ENCODE data around the gene RAB11FIP4.

RAB11FIP4 gene

DNA sequence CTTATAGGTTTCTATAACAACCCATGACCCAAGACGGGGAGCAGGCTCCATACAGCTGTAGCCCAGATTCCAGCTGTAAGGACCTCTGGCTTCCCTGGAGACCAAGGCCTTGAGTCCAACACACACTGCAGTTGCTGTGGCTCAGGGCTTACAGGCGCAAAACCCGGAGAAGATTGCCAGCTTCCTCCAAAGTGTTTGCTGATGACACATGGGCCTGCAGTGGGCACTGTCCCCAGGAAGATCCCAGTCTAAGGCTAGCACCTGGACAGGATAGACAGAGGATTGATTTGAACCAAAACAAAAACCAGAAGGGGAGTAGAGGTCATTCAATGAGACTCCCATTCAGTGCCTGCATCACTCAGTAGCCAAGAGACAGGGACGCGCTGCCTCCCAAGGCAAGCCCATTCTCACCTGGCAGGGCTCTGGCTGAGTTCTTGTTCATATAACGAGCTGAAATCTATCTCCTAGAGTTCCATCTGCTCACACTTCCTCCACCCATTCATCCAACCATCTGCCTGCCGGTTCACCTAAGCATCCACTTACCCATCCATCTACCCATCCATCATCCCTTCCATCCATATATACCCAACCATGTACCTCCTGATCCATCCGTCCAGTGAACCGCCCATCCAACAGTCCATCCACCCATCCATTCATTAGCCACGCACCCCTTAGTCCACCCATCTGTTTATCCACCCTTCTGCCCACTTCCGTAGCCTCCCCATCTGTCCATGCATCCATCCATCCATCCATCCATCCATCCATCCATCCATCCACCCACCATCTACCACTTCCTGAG is 10.2 kb downstream of the RAB11FIP4 start:
- Histone ChIP-seq H3K27me3 (ENCODE audit: insufficient read depth, low read depth, severe bottlenecking) (no peaks in the 10 kb centered on the region), H3K27ac (no peak overlapping the region), H3K4me3 (ENCODE audit: low read depth, low read length) (no peak overlapping the region), H3K36me3 (no peaks in the 10 kb centered on the region), H3K9me3 (ENCODE audit: severe bottlenecking) (no peaks in the 10 kb centered on the region)
- TF ChIP-seq, protein P1, sequence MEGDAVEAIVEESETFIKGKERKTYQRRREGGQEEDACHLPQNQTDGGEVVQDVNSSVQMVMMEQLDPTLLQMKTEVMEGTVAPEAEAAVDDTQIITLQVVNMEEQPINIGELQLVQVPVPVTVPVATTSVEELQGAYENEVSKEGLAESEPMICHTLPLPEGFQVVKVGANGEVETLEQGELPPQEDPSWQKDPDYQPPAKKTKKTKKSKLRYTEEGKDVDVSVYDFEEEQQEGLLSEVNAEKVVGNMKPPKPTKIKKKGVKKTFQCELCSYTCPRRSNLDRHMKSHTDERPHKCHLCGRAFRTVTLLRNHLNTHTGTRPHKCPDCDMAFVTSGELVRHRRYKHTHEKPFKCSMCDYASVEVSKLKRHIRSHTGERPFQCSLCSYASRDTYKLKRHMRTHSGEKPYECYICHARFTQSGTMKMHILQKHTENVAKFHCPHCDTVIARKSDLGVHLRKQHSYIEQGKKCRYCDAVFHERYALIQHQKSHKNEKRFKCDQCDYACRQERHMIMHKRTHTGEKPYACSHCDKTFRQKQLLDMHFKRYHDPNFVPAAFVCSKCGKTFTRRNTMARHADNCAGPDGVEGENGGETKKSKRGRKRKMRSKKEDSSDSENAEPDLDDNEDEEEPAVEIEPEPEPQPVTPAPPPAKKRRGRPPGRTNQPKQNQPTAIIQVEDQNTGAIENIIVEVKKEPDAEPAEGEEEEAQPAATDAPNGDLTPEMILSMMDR (IDR thresholded peaks at IDR 0.05; ENCODE audit: low read depth, low read length): no peak
- DNase-seq: no peak

DNA sequence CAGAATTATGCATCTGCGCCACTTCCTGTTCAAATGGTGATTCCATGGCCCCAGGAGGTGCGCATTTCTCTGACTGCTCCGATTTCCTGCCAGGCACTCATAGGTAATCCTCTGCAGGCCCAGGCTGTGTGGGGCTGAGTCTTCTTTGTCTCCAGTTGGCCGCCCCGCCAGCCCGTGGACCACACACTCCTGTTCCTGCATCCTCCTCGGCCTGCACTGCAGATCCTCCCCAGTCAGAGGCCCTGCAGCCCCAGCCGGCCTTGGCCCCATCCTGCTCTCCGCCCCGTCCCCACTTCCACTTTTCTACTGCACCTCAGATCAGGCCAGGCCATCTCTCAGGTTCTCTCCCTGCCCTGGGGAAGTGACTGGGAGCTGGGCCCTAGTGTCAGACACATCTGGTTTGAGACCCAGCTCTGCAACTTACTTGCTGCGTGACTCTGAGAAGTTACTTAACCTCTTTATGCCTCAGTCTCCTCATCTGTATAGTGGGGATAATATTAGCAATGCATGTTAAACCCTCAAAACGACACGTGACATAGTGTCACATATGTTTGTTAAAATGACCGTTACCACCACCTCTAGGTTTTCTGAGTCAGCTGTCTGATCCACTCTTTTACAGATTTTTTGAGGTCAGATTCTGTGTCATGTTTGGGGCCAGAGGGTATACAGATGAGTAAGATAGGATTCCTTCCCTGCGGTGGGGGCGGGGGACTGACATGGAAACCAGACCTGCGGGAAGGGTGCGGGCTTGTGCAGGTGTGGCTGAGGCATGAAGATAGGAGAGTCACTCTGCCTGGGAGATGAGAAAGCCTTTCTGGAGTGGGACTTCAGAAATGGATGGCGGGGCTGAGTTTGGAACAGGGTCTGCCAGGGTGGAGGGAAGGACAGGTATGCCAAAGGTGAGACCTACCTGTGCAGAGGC is 12.8 kb downstream of the RAB11FIP4 start:
- DNase-seq: no peak
- TF ChIP-seq, protein P1 (IDR thresholded peaks at IDR 0.05; ENCODE audit: low read depth, low read length): no peak
- H3K36me3 ChIP-seq: no peaks in the 10 kb centered on the region
- H3K27me3 ChIP-seq (ENCODE audit: insufficient read depth, low read depth, severe bottlenecking): no peaks in the 10 kb centered on the region
- H3K27ac ChIP-seq: no peak overlapping the region
- H3K9me3 ChIP-seq (ENCODE audit: severe bottlenecking): no peaks in the 10 kb centered on the region
- no peak overlapping the region for H3K4me3 ChIP-seq (ENCODE audit: low read depth, low read length)

DNA sequence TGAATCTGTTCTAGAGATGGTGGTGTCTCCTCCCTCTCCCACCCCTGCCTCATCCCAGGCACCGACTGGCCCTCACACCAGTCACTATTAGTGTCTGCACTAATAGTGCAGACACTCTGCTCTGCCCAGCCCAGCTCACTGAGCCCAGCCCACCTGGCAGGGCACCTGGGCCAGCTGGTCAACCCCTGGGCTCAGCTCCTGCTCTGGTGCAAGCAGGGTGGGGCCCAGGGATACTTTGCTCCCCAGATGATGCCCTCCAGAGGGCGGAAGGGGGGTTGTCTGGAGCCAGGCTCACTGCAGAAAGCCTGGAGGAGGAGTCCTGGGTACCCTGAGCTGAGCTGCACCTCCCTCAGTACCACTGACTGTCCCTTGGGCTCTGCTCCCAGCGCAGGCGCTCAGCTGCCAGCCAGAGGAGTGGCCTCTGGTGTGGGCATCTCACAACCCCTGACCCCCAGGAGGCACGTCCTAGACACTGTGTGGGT is 14.5 kb downstream of the RAB11FIP4 start:
- no peaks in the 10 kb centered on the region for H3K9me3 ChIP-seq (ENCODE audit: severe bottlenecking)
- TF ChIP-seq, protein P1 (IDR thresholded peaks at IDR 0.05; ENCODE audit: low read depth, low read length): 0 out of 2 replicates have a peak, but pooled peaks have one; percentile 16
- H3K27ac ChIP-seq: no peak overlapping the region
- H3K27me3 ChIP-seq (ENCODE audit: insufficient read depth, low read depth, severe bottlenecking): no peaks in the 10 kb centered on the region
- H3K36me3 ChIP-seq: no peaks in the 10 kb centered on the region
- H3K4me3 ChIP-seq (ENCODE audit: low read depth, low read length): no peak overlapping the region
- peak; percentile 27 for DNase-seq

DNA sequence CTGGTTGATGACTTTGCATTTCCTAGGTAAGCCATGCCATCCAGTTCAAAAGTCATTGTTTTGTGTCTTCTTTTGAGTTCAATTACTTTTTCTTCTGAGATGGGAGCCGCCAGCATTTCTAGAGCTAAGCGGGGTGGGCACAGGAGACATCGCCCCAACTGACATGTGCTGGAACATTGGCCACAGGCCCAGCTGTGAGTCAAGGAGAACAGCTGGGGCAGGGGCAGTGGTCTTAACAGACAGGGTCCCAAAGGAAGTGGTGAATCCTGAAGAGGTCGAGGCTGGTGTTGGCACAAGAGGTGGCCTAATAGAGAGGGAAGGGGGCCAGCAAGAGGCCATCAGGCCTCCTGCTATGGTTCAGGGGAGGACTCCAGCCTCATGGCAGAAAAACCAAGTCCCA is 17.1 kb downstream of the RAB11FIP4 start:
- H3K9me3 ChIP-seq (ENCODE audit: severe bottlenecking): no peaks in the 10 kb centered on the region
- H3K4me3 ChIP-seq (ENCODE audit: low read depth, low read length): no peak overlapping the region
- DNase-seq: no peak
- no peaks in the 10 kb centered on the region for H3K27me3 ChIP-seq (ENCODE audit: insufficient read depth, low read depth, severe bottlenecking)
- TF ChIP-seq, protein P1 (IDR thresholded peaks at IDR 0.05; ENCODE audit: low read depth, low read length): no peak
- H3K27ac ChIP-seq: no peak overlapping the region
- no peaks in the 10 kb centered on the region for H3K36me3 ChIP-seq

DNA sequence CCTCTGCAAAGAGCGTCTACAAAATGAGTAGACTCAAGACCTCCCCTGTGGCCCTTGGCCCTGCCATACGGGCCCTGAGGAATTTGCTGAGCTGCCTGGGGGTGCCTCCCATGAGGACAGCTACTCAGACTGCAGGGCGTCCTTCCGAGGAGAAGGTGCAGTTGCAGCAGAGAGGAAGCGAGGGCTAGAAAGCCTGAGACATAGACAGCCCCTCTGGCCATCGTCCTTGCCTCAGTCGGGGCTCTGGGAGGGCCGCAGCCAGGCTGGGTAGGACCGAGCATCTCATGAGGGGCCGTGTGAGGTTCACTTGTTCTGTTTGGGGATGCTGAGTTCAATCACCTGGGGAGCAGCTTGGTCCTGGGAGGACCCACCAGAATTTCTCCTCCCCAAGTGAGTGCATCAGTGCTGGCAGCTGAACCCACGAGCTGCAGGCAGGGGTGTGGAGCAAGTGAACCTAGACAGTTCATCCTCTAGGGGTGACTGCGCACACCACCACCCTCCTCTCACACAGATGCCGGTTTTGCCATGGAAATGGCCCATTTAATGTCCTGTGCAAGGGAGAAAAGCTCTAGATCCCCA is 20.3 kb downstream of the RAB11FIP4 start:
- Histone ChIP-seq H3K9me3 (ENCODE audit: severe bottlenecking) (no peaks in the 10 kb centered on the region), H3K4me3 (ENCODE audit: low read depth, low read length) (no peak overlapping the region), H3K27ac (no peak overlapping the region), H3K36me3 (no peaks in the 10 kb centered on the region), H3K27me3 (ENCODE audit: insufficient read depth, low read depth, severe bottlenecking) (no peaks in the 10 kb centered on the region)
- DNase-seq: no peak
- TF ChIP-seq, protein P1 (IDR thresholded peaks at IDR 0.05; ENCODE audit: low read depth, low read length): no peak

Data from WERI-Rb-1 (cell line).